ENCODE results near the gene ADAMTS17. TPM values are rescaled to one million over a fixed set of nuclear protein-coding genes. Genes with fewer than 3 reads are reported as not detected.

ADAMTS17 gene
- polyA plus RNA-seq, 3 donors = 2.2 to 3.1 (median 2.5) TPM

- no peak for DNase-seq (ENCODE audit: extremely low read depth in 1 of 11, low read depth in 9 of 11, low spot score in 4 of 11)
Observed at GRCh38 chr15:99969261-99969920, 372.4 kb downstream of the ADAMTS17 start.

- DNase-seq (ENCODE audit: extremely low read depth in 1 of 11, low read depth in 9 of 11, low spot score in 4 of 11) = no peak
Observed at GRCh38 chr15:99967841-99968371, 373.9 kb downstream of the ADAMTS17 start.

GRCh38 chr15:99966815-99967214, 375.0 kb downstream of the ADAMTS17 start:
- no peak for DNase-seq (ENCODE audit: extremely low read depth in 1 of 11, low read depth in 9 of 11, low spot score in 4 of 11)

- DNase-seq (ENCODE audit: extremely low read depth in 1 of 11, low read depth in 9 of 11, low spot score in 4 of 11) = no peak
Observed at GRCh38 chr15:99965376-99965775, 376.4 kb downstream of the ADAMTS17 start.

GRCh38 chr15:99963976-99964375, 377.8 kb downstream of the ADAMTS17 start:
- no peak for DNase-seq (ENCODE audit: extremely low read depth in 1 of 11, low read depth in 9 of 11, low spot score in 4 of 11)

GRCh38 chr15:99963096-99963825, 378.5 kb downstream of the ADAMTS17 start:
- DNase-seq (ENCODE audit: extremely low read depth in 1 of 11, low read depth in 9 of 11, low spot score in 4 of 11) = no peak

- DNase-seq (ENCODE audit: extremely low read depth in 1 of 11, low read depth in 9 of 11, low spot score in 4 of 11) = no peak
Observed at GRCh38 chr15:99962006-99962561, 379.7 kb downstream of the ADAMTS17 start.

GRCh38 chr15:99961011-99961441, 380.7 kb downstream of the ADAMTS17 start:
- DNase-seq (ENCODE audit: extremely low read depth in 1 of 11, low read depth in 9 of 11, low spot score in 4 of 11) = no peak

GRCh38 chr15:99959326-99959725, 382.4 kb downstream of the ADAMTS17 start:
- no peak for DNase-seq (ENCODE audit: extremely low read depth in 1 of 11, low read depth in 9 of 11, low spot score in 4 of 11)

GRCh38 chr15:99958426-99959097, 383.2 kb downstream of the ADAMTS17 start:
- DNase-seq (ENCODE audit: extremely low read depth in 1 of 11, low read depth in 9 of 11, low spot score in 4 of 11) = no peak

GRCh38 chr15:99957642-99958013, 384.1 kb downstream of the ADAMTS17 start:
- no peak for DNase-seq (ENCODE audit: extremely low read depth in 1 of 11, low read depth in 9 of 11, low spot score in 4 of 11)

- no peak for DNase-seq (ENCODE audit: extremely low read depth in 1 of 11, low read depth in 9 of 11, low spot score in 4 of 11)
Observed at GRCh38 chr15:99956820-99957641, 384.7 kb downstream of the ADAMTS17 start.

GRCh38 chr15:99956022-99956775, 385.6 kb downstream of the ADAMTS17 start:
- no peak for DNase-seq (ENCODE audit: extremely low read depth in 1 of 11, low read depth in 9 of 11, low spot score in 4 of 11)

GRCh38 chr15:99955532-99955931, 386.2 kb downstream of the ADAMTS17 start:
- no peak for DNase-seq (ENCODE audit: extremely low read depth in 1 of 11, low read depth in 9 of 11, low spot score in 4 of 11)

- DNase-seq (ENCODE audit: extremely low read depth in 1 of 11, low read depth in 9 of 11, low spot score in 4 of 11) = no peak
Observed at GRCh38 chr15:99955181-99955525, 386.6 kb downstream of the ADAMTS17 start.

GRCh38 chr15:99954361-99955180, 387.2 kb downstream of the ADAMTS17 start:
- DNase-seq (ENCODE audit: extremely low read depth in 1 of 11, low read depth in 9 of 11, low spot score in 4 of 11) = no peak

- DNase-seq (ENCODE audit: extremely low read depth in 1 of 11, low read depth in 9 of 11, low spot score in 4 of 11) = no peak
Observed at GRCh38 chr15:99953886-99954285, 387.9 kb downstream of the ADAMTS17 start.
